GM21619 (cell line): ENCODE data around the gene RNF166.

Source experiments
- ATAC-seq: cut with Tn5 transposase; IDR thresholded peaks from one replicate; pipeline ENCODE4 v1.9.1; 2021; ENCODE audit not compliant: unreplicated experiment

RNF166 gene

GRCh38 chr16:88706229-88706964, at the start of gene RNF166, which contains the start of gene CTU2:
Gene RNF166, minus strand, starts transcription at chr16:88706408. Its CDS starts 83 bp downstream, at chr16:88706325.
Gene CTU2, plus strand, starts transcription at chr16:88706503. Its CDS starts 28 bp downstream, at chr16:88706531.
- ATAC-seq: peak; percentile 37

GRCh38 chr16:88754912-88755744, 48.9 kb upstream of the RNF166 start:
- ATAC-seq: no peak

GRCh38 chr16:88754109-88754911, 48.1 kb upstream of the RNF166 start:
- no peak for ATAC-seq

- ATAC-seq: no peak
These were observed 47.4 kb upstream of the RNF166 start for GRCh38 chr16:88753602-88754001.

GRCh38 chr16:88753191-88753590, 47.0 kb upstream of the RNF166 start:
- no peak for ATAC-seq

- ATAC-seq: no peak
These were observed 46.3 kb upstream of the RNF166 start for GRCh38 chr16:88752386-88753002.

GRCh38 chr16:88750854-88751253, 44.6 kb upstream of the RNF166 start:
- no peak for ATAC-seq

- ATAC-seq: no peak
These were observed 43.1 kb upstream of the RNF166 start for GRCh38 chr16:88749358-88749757.

GRCh38 chr16:88748364-88748763, 42.2 kb upstream of the RNF166 start:
- ATAC-seq: no peak

- ATAC-seq: no peak
These were observed 41.5 kb upstream of the RNF166 start for GRCh38 chr16:88747588-88748301.

- ATAC-seq: no peak
These were observed 40.3 kb upstream of the RNF166 start for GRCh38 chr16:88746506-88746905.

- no peak for ATAC-seq
These were observed 38.6 kb upstream of the RNF166 start for GRCh38 chr16:88744577-88745521.

- ATAC-seq: no peak
These were observed 37.7 kb upstream of the RNF166 start for GRCh38 chr16:88743693-88744576.

- ATAC-seq: no peak
These were observed 36.8 kb upstream of the RNF166 start for GRCh38 chr16:88742896-88743605.

- ATAC-seq: no peak
These were observed 35.2 kb upstream of the RNF166 start for GRCh38 chr16:88741368-88741767.

GRCh38 chr16:88740727-88741055, 34.5 kb upstream of the RNF166 start:
- no peak for ATAC-seq

- ATAC-seq: no peak
These were observed 33.9 kb upstream of the RNF166 start for GRCh38 chr16:88739977-88740726.
